ENCODE measurements around the gene GRB10.

GRB10 gene

GRCh38 chr7:50598460-50599343 is 184.0 kb downstream of the GRB10 start:
- H3K27me3 ChIP-seq (ENCODE audit: control insufficient read depth, insufficient read depth, low read length) = no peaks in the 10 kb centered on the region
- no peak overlapping the region for H3K9ac ChIP-seq (ENCODE audit: low read depth, low read length)
- no peaks in the 10 kb centered on the region for H3K9me3 ChIP-seq (replicated peaks; ENCODE audit: low read length)
- no peak overlapping the region for H3K4me2 ChIP-seq (ENCODE audit: low read length)
- no peaks in the 10 kb centered on the region for H3K4me1 ChIP-seq (ENCODE audit: control insufficient read depth, insufficient read depth, low read length)
- peaks cover 57% of the 10 kb centered on the region for H3K36me3 ChIP-seq (ENCODE audit: insufficient read depth, low read length)
- no peak overlapping the region for H3K4me3 ChIP-seq (ENCODE audit: low read length)

DNA sequence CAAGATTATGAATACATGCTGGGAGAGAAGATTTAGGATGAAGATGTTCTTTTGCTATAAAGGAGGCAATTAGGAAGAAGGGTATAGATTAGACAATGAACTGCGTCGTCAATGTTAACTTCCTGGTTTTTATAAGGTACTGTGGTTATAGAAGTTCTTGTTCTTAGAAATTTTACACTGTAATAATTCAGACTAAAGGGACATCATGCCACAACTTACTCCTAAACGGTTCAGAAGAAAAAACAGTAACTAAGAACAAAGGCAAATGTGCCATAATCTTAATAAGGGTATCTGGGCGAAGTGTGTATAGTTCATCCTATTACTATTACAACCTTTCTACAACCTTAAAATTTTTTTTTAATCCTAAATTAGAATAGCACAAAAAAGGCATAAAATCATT is 186.2 kb downstream of the GRB10 start:
- H3K4me1 ChIP-seq (ENCODE audit: control insufficient read depth, insufficient read depth, low read length) = no peaks in the 10 kb centered on the region
- H3K36me3 ChIP-seq (ENCODE audit: insufficient read depth, low read length) = peaks cover 57% of the 10 kb centered on the region
- H3K9ac ChIP-seq (ENCODE audit: low read depth, low read length) = no peak overlapping the region
- no peaks in the 10 kb centered on the region for H3K27me3 ChIP-seq (ENCODE audit: control insufficient read depth, insufficient read depth, low read length)
- no peaks in the 10 kb centered on the region for H3K9me3 ChIP-seq (replicated peaks; ENCODE audit: low read length)
- H3K4me3 ChIP-seq (ENCODE audit: low read length) = no peak overlapping the region
- no peak overlapping the region for H3K4me2 ChIP-seq (ENCODE audit: low read length)

DNA sequence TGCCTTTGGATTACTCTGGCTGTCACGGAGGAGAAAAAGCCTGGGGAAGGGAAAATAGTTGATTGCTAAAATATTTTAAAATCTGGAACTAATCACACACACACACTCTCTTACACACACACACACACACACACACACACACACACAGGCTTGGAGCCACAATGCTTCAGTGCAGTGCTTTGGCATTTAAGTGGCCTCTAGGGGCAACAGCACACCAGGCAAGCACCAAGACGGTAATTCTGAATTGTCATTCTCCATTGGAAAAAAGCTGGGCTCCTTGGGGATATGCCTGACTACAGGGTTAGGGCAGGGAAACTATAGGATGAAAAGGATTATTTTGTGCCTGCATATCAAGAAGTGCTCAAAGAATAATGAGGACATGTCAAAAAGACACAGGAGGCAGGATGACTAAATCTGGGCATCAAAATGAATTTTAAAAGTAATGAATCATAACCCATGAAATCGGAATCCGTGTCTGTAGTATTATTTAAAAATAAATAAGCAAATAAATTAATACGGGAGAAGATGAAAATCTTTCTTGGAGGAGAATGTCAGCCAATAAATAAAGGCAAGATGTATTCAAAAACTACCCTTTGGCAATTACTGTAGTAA is 187.1 kb downstream of the GRB10 start:
- H3K27me3 ChIP-seq (ENCODE audit: control insufficient read depth, insufficient read depth, low read length) = no peaks in the 10 kb centered on the region
- no peaks in the 10 kb centered on the region for H3K9me3 ChIP-seq (replicated peaks; ENCODE audit: low read length)
- no peaks in the 10 kb centered on the region for H3K4me1 ChIP-seq (ENCODE audit: control insufficient read depth, insufficient read depth, low read length)
- H3K4me2 ChIP-seq (ENCODE audit: low read length) = no peak overlapping the region
- peaks cover 58% of the 10 kb centered on the region for H3K36me3 ChIP-seq (ENCODE audit: insufficient read depth, low read length)
- no peak overlapping the region for H3K4me3 ChIP-seq (ENCODE audit: low read length)
- H3K9ac ChIP-seq (ENCODE audit: low read depth, low read length) = no peak overlapping the region

- H3K9ac ChIP-seq (ENCODE audit: low read depth, low read length) = no peak overlapping the region
- H3K27me3 ChIP-seq (ENCODE audit: control insufficient read depth, insufficient read depth, low read length) = no peaks in the 10 kb centered on the region
- H3K4me1 ChIP-seq (ENCODE audit: control insufficient read depth, insufficient read depth, low read length) = no peaks in the 10 kb centered on the region
- no peaks in the 10 kb centered on the region for H3K9me3 ChIP-seq (replicated peaks; ENCODE audit: low read length)
- no peak overlapping the region for H3K4me2 ChIP-seq (ENCODE audit: low read length)
- peaks cover 56% of the 10 kb centered on the region for H3K36me3 ChIP-seq (ENCODE audit: insufficient read depth, low read length)
- H3K4me3 ChIP-seq (ENCODE audit: low read length) = no peak overlapping the region
Measured at GRCh38 chr7:50594734-50595485, 187.8 kb downstream of the GRB10 start.

- Histone ChIP-seq H3K4me1 (ENCODE audit: control insufficient read depth, insufficient read depth, low read length) (no peaks in the 10 kb centered on the region), H3K36me3 (ENCODE audit: insufficient read depth, low read length) (peaks cover 51% of the 10 kb centered on the region), H3K27me3 (ENCODE audit: control insufficient read depth, insufficient read depth, low read length) (no peaks in the 10 kb centered on the region), H3K9ac (ENCODE audit: low read depth, low read length) (no peak overlapping the region), H3K9me3 (replicated peaks; ENCODE audit: low read length) (no peaks in the 10 kb centered on the region), H3K4me2 (ENCODE audit: low read length) (no peak overlapping the region), H3K4me3 (ENCODE audit: low read length) (no peak overlapping the region)
Measured at GRCh38 chr7:50594136-50594535, 188.6 kb downstream of the GRB10 start.

DNA sequence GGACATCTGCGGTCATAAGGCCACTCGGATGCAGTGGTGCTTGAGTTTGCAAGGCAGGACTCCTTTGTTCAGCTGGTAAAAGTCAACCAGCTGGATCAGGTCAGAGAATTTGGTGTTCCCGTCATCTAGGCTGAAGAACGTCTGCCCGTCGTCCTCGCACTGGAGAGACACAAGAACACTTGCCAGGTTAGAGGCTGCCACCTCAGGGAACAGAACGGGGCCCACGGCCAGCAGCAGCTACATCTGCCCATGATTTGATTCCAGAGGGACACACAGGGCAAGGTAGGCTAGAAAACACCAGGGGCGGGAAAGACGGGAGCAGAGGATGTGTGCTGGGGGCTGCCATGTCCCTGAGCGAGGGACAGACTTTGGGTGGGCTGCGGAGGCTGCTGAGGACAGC is 189.8 kb downstream of the GRB10 start:
- Histone ChIP-seq H3K4me1 (ENCODE audit: control insufficient read depth, insufficient read depth, low read length) (no peaks in the 10 kb centered on the region), H3K27me3 (ENCODE audit: control insufficient read depth, insufficient read depth, low read length) (no peaks in the 10 kb centered on the region), H3K36me3 (ENCODE audit: insufficient read depth, low read length) (peaks cover 39% of the 10 kb centered on the region), H3K9ac (ENCODE audit: low read depth, low read length) (no peak overlapping the region), H3K9me3 (replicated peaks; ENCODE audit: low read length) (no peaks in the 10 kb centered on the region), H3K4me3 (ENCODE audit: low read length) (no peak overlapping the region), H3K4me2 (ENCODE audit: low read length) (no peak overlapping the region)

DNA sequence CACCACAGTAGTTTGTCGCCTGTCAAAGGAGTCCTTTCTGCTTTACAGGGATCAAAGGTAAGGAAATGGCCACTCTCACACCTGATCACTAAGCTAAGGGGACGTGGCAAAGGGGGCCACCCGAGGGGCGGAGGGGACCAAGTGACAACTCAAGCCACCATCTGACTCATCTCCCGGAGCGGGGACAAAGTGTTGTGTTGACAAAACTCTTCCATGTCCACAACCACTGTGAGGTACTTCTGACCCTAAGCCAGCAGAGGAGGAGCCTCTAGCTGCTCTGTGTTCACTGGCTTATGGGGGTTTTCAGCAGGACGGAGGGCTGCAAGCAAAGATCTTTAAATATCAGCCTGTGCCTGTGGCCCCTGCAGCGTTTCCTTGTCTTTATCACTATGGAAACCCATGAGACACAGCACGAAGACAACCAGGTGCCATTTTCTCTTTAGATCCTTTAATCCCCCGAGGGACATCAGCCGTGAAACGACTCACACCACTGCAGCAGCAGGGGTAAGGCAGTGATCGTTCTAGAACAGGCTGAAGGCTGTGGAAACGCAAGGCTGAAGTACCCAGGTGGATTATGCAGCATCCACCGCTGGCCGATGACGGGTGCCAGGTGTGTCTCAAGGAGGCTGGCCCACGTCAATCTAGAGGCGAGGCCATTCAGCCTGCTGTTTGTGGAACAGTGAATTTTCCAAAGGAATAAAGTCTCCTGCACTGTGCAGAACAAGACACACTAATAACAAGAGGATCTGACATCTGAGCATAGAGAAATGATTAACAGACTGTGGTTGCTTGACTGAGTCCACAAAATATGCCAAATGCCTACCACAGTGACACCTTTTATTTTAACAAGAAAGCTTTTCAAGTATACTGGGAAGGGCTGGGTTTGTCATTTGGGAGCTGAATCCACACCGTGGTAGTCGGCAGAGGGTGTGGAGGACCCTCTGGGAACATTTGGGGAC is 190.9 kb downstream of the GRB10 start:
- H3K4me1 ChIP-seq (ENCODE audit: control insufficient read depth, insufficient read depth, low read length) = no peaks in the 10 kb centered on the region
- peaks cover 32% of the 10 kb centered on the region for H3K36me3 ChIP-seq (ENCODE audit: insufficient read depth, low read length)
- no peak overlapping the region for H3K4me2 ChIP-seq (ENCODE audit: low read length)
- H3K9ac ChIP-seq (ENCODE audit: low read depth, low read length) = no peak overlapping the region
- no peaks in the 10 kb centered on the region for H3K9me3 ChIP-seq (replicated peaks; ENCODE audit: low read length)
- no peaks in the 10 kb centered on the region for H3K27me3 ChIP-seq (ENCODE audit: control insufficient read depth, insufficient read depth, low read length)
- no peak overlapping the region for H3K4me3 ChIP-seq (ENCODE audit: low read length)

- H3K9ac ChIP-seq (ENCODE audit: low read depth, low read length) = no peak overlapping the region
- no peaks in the 10 kb centered on the region for H3K4me1 ChIP-seq (ENCODE audit: control insufficient read depth, insufficient read depth, low read length)
- H3K36me3 ChIP-seq (ENCODE audit: insufficient read depth, low read length) = peaks cover 32% of the 10 kb centered on the region
- H3K4me3 ChIP-seq (ENCODE audit: low read length) = no peak overlapping the region
- H3K4me2 ChIP-seq (ENCODE audit: low read length) = no peak overlapping the region
- H3K9me3 ChIP-seq (replicated peaks; ENCODE audit: low read length) = no peaks in the 10 kb centered on the region
- no peaks in the 10 kb centered on the region for H3K27me3 ChIP-seq (ENCODE audit: control insufficient read depth, insufficient read depth, low read length)
Measured at GRCh38 chr7:50591098-50591479, 191.6 kb downstream of the GRB10 start.

GRCh38 chr7:50590535-50590934 is 192.2 kb downstream of the GRB10 start:
- no peaks in the 10 kb centered on the region for H3K27me3 ChIP-seq (ENCODE audit: control insufficient read depth, insufficient read depth, low read length)
- H3K36me3 ChIP-seq (ENCODE audit: insufficient read depth, low read length) = peaks cover 32% of the 10 kb centered on the region

GRCh38 chr7:50589364-50589763 is 193.3 kb downstream of the GRB10 start:
- H3K9ac ChIP-seq (ENCODE audit: low read depth, low read length) = no peak overlapping the region
- H3K9me3 ChIP-seq (replicated peaks; ENCODE audit: low read length) = no peaks in the 10 kb centered on the region
- H3K4me3 ChIP-seq (ENCODE audit: low read length) = no peak overlapping the region
- H3K4me2 ChIP-seq (ENCODE audit: low read length) = no peak overlapping the region
- no peaks in the 10 kb centered on the region for H3K27me3 ChIP-seq (ENCODE audit: control insufficient read depth, insufficient read depth, low read length)
- H3K36me3 ChIP-seq (ENCODE audit: insufficient read depth, low read length) = peaks cover 24% of the 10 kb centered on the region
- no peaks in the 10 kb centered on the region for H3K4me1 ChIP-seq (ENCODE audit: control insufficient read depth, insufficient read depth, low read length)

More at GRCh38 chr7:50590535-50590934, 192.2 kb downstream of the GRB10 start:
- Histone ChIP-seq H3K4me1 (ENCODE audit: control insufficient read depth, insufficient read depth, low read length) (no peaks in the 10 kb centered on the region), H3K4me2 (ENCODE audit: low read length) (no peak overlapping the region), H3K9ac (ENCODE audit: low read depth, low read length) (no peak overlapping the region), H3K4me3 (ENCODE audit: low read length) (no peak overlapping the region), H3K9me3 (replicated peaks; ENCODE audit: low read length) (no peaks in the 10 kb centered on the region)

DNA sequence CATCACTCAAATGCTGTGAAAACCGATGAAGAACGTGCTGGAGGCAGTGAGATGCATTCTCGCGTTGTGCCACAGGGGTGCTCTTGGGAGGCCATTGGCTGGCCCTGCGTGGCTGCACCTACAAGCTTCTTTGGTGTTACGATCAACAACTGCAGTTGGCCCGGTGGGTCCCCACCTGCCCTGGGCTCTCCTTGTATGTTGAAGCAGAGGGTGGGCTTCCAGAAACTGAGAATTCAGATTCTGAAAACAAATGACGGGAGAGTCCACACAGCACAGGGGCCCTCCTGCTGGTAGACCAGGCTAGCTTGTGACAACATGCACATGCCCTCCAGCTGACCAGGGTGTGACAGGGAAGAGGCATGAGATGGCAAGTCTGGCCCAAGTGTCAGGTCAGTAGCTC is 193.8 kb downstream of the GRB10 start:
- peaks cover 19% of the 10 kb centered on the region for H3K36me3 ChIP-seq (ENCODE audit: insufficient read depth, low read length)
- H3K9me3 ChIP-seq (replicated peaks; ENCODE audit: low read length) = no peaks in the 10 kb centered on the region
- no peak overlapping the region for H3K9ac ChIP-seq (ENCODE audit: low read depth, low read length)
- no peaks in the 10 kb centered on the region for H3K4me1 ChIP-seq (ENCODE audit: control insufficient read depth, insufficient read depth, low read length)
- H3K27me3 ChIP-seq (ENCODE audit: control insufficient read depth, insufficient read depth, low read length) = no peaks in the 10 kb centered on the region
- no peak overlapping the region for H3K4me3 ChIP-seq (ENCODE audit: low read length)
- no peak overlapping the region for H3K4me2 ChIP-seq (ENCODE audit: low read length)

All from skeletal muscle satellite cell (primary cell).